T-helper 2 cell treated with Interferon-gamma antibody and Interleukin-4, amounts not matched to agents 5 μg/mL and 100 μg/mL, for 36 hours (primary cell): Measurements from ENCODE around the gene ADCY7.

Experiments used
- DNase-seq: peaks from one replicate; pipeline ENCODE4 v3.0.0; 2021; ENCODE audit warnings: low spot score
- H3K27ac Mint-ChIP-seq: one replicate; pipeline ENCODE4 v1.8.0; 2021; ENCODE audit warnings: mild to moderate bottlenecking, mixed read lengths
- H3K27me3 Mint-ChIP-seq: one replicate; pipeline ENCODE4 v1.8.0; 2021; ENCODE audit warnings: low read depth, mixed read lengths
- H3K36me3 Mint-ChIP-seq: one replicate; pipeline ENCODE4 v1.8.0; 2021; ENCODE audit warnings: low read depth, mixed read lengths
- H3K4me1 Mint-ChIP-seq: one replicate; pipeline ENCODE4 v1.8.0; 2021; ENCODE audit warnings: low read depth, mixed read lengths
- H3K4me3 Mint-ChIP-seq: one replicate; pipeline ENCODE4 v1.8.0; 2022; ENCODE audit warnings: mild to moderate bottlenecking, moderate library complexity, mixed read lengths
- H3K9me3 Mint-ChIP-seq: one replicate; pipeline ENCODE4 v1.8.0; 2021; ENCODE audit warnings: mixed read lengths

The ADCY7 gene

DNA sequence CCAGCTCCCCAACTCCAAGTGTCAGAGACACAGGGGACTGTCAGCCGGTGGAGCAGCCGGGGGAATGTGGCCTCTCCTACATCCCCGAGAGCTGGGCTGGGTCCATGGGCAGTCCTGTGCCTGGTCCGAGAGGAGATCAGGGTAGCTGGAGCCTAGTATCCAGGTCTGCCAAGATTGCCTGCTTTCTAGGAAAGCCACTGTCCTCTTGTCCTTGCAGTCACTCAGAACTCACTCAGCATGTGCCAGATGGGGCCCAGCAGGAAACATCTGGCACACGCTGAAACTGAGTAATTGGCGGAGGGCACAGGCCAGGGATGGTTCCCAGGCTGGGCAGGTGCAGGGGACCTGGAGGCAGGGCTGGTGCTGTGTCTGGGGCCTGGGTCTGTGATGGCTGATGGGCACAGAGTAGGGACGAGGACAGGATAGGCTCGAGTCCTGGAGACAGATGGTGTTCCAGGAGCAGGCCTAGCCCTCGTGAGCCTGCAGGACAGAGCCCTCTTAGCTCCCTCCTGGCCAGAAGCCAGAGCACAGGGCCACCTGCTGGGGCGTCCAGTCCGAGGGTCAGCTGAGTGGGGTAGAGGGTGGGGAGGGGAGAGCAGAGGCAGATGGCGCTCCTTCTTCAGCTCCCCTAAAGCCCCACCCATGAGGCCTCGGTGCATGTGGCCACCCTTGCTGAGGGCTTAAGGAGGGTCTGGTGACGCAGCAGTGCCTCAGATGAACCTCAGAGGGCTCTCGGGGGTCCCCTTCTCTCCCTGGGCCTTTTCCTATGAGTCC is 31.1 kb downstream of the ADCY7 start:
- Mint-ChIP-seq H3K27me3 (no peaks in the 10 kb centered on the region), H3K4me3 (no peak overlapping the region), H3K36me3 (peaks cover 39% of the 10 kb centered on the region), H3K9me3 (no peaks in the 10 kb centered on the region), H3K4me1 (peaks cover 1% of the 10 kb centered on the region), H3K27ac (no peak overlapping the region)
- DNase-seq, result no peak

DNA sequence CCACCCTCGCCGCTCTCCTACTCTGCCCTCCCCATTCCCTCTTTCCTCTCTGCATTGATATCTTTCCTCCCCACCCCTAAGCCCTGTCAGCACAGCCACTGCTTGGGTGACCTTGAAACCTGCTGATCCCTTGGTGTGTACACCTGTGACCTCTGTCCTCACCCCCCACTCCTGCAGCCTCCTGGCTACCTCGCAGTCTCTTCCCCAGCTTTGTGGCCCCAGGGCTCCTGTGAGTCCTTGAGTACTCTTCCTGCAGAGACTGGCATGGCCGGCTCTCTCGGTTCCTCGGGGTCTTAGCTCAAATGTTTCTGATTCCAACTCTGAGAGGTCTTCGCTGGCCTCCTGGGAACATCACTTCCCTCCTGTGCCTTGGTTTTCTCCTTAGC is 31.7 kb downstream of the ADCY7 start:
- peaks cover 38% of the 10 kb centered on the region for H3K36me3 Mint-ChIP-seq
- no peak for DNase-seq
- no peak overlapping the region for H3K4me3 Mint-ChIP-seq
- peaks cover 1% of the 10 kb centered on the region for H3K4me1 Mint-ChIP-seq
- H3K27me3 Mint-ChIP-seq, result no peaks in the 10 kb centered on the region
- no peak overlapping the region for H3K27ac Mint-ChIP-seq
- no peaks in the 10 kb centered on the region for H3K9me3 Mint-ChIP-seq

DNA sequence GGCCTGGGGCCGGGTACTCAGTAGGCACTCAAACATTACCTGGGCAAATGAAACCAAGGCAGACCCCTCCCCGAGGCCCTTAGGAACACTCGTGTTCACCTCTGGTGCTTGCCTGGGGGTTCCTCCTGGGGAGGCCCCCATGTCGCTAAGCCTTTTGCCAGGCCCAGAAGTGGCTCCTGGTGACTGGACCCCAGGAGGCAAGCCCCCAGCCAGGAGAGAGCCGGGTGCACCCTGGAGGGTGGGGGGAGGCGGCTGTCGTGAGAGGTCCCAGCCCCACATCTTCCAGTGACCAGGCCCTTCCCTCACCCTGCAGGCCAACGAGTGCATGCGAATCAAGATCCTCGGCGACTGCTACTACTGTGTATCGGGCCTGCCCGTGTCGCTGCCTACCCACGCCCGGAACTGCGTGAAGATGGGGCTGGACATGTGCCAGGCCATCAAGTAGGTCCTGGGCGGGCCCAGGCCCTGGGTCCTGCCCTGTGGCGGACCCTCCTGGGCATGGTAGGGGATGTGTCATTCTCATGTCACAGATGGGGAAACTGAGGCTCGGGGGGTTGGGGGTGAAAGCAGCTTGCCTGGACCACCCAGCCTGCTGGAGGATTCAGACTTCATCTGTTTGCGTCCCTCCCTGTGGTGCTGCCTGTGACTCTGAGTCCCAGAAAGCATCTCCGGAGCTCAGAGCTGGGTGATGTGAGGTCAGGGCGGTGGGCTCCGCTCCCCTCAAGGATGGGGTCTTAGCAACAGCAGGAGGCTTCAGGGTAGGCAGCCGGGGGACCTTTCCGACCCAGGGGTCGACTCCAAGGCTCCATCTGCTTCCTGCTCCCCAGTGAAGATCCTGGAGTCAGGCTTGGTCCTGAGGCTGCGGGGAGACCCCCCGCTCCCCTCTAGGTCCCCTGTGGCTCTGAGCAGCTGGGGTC is 32.5 kb downstream of the ADCY7 start:
- no peak for DNase-seq
- Mint-ChIP-seq H3K36me3 (peaks cover 36% of the 10 kb centered on the region), H3K27ac (no peak overlapping the region), H3K4me3 (no peak overlapping the region), H3K27me3 (no peaks in the 10 kb centered on the region), H3K9me3 (no peaks in the 10 kb centered on the region), H3K4me1 (peaks cover 1% of the 10 kb centered on the region)

DNA sequence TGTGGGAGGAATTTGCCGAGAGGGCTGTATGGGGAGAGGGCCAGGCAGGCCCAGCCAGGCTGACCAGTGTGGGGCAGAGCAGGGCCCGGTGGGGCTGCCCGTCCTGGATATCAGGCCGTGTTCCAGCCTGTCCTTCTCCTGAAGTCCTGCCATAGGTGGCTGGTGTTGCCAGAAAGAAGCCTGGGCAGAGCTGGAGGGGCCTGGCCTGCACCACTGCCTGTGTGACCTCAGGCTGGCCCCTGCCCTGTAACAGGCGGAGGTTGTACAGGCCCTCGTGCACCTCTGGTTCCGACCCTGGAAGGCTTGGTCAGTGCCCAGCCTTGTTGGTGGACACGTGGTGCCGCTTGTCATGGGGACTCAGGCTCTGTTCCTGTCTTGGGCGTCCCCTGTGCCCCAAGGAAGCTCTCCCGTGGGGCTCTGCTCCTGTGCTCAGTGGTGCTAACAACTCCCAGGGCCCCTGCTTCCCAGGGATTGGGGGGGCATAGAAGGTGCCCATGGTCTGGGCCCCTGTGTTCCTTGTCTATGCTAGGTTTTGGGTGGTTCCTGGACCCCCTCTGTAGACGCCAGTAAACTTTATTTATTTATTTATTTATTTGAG is 33.3 kb downstream of the ADCY7 start:
- peaks cover 33% of the 10 kb centered on the region for H3K36me3 Mint-ChIP-seq

DNA sequence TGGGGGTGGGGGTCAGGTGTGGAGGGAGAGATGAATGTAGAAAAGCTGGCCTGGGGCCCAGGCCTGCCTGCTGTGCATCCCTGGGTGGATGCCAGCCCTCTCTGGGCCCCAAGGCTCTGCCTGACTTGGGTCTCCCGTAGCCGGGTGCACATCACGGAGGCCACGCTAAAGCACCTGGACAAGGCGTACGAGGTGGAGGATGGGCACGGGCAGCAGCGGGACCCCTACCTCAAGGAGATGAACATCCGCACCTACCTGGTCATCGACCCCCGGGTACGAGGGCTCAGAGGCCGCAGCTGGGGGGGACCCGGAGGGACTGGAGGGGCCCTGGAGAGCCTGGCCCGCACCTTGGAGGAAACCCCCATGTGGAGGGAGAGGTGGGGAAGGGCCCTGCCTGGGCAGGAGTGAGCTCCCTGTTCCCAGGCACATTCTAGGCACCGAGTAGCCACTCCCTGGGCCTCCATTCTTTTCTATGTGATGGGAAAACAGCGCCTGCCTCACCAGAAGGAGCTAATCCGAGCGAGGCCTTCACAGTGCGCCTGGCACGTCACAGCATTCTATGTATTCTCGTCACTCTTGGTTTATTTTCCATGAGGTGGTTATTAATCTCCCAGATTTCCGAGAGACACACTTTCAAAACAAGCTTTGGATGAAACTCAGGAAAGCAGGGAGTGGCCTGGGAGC is 34.7 kb downstream of the ADCY7 start:
- Mint-ChIP-seq H3K4me3 (no peak overlapping the region), H3K27ac (no peak overlapping the region), H3K9me3 (no peaks in the 10 kb centered on the region), H3K4me1 (no peaks in the 10 kb centered on the region), H3K27me3 (no peaks in the 10 kb centered on the region), H3K36me3 (peaks cover 28% of the 10 kb centered on the region)
- DNase-seq, result no peak

More for the DNA sequence above, 33.3 kb downstream of the ADCY7 start:
- DNase-seq, result no peak
- Mint-ChIP-seq H3K27ac (no peak overlapping the region), H3K9me3 (no peaks in the 10 kb centered on the region), H3K27me3 (no peaks in the 10 kb centered on the region), H3K4me3 (no peak overlapping the region), H3K4me1 (no peaks in the 10 kb centered on the region)

DNA sequence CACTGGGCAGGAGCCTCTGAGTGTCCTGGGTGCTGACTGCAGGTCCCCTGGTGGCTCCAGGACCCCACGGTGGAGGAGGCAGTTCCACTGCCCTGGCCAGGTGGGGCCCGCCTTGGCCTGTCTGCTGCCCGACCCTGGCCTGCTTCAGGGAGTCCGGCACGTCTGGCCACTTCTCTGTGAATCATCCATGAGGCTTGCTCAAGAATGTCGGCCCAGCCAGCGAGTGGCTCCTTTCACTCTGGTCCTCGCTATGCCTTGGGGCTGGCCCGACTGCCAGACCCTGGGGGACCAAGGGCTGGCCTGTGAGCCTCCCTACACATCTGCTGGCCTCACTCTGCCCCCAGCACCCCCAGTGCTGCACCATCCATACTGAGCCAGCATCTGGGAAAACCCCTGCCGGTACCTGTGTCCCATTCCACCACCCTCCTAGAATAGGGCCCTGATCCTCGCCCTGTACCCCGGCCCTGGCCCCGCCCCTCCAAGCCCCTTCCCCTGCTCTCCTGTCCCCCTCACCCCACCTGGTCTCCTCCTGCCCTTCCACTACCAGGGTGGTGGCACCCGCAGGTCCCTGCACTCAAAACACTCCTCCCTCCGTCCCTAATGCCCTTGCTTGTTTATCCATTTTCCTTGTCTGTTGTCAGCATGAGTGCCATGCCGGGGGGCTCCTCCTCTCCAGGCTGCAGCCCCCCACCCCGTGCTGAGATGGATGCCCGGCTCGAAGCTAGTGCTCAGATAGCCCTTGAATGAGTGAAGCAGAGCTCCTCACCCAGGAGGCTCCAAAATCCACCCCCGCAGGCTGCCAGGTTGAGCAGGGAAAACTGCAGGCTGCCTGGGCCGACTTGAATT is 35.5 kb downstream of the ADCY7 start:
- Mint-ChIP-seq H3K9me3 (no peaks in the 10 kb centered on the region), H3K4me1 (no peaks in the 10 kb centered on the region), H3K27me3 (no peaks in the 10 kb centered on the region), H3K4me3 (no peak overlapping the region), H3K27ac (no peak overlapping the region), H3K36me3 (peaks cover 30% of the 10 kb centered on the region)
- DNase-seq, result no peak

DNA sequence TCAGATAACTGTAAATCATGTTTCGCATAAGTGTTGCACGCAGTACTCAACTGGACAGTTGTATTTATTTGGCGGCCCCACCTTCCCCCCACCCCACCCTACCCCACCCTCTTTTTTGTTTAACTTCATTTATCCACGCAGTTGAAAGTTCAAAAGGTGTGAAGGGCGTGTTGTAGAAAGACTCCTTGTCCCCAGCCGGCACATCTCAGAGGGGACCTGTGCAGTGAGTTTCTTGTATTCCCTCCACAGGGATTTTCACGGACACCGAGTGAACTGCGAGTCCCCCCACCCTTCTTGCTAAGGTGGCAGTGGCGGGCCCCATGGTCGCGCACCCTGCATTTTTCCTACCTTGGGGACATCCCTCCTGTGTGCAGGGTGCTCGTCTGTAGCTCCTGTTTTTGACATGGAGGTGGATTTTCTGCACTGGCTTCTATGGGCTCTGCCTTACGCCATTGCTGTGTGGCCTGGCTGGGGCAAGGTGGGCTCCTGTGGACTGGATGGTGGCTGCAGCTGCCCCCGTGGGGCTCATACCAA is 36.2 kb downstream of the ADCY7 start:
- Mint-ChIP-seq H3K36me3 (peaks cover 36% of the 10 kb centered on the region), H3K4me3 (no peak overlapping the region), H3K4me1 (no peaks in the 10 kb centered on the region), H3K27me3 (no peaks in the 10 kb centered on the region), H3K27ac (no peak overlapping the region), H3K9me3 (no peaks in the 10 kb centered on the region)
- no peak for DNase-seq

DNA sequence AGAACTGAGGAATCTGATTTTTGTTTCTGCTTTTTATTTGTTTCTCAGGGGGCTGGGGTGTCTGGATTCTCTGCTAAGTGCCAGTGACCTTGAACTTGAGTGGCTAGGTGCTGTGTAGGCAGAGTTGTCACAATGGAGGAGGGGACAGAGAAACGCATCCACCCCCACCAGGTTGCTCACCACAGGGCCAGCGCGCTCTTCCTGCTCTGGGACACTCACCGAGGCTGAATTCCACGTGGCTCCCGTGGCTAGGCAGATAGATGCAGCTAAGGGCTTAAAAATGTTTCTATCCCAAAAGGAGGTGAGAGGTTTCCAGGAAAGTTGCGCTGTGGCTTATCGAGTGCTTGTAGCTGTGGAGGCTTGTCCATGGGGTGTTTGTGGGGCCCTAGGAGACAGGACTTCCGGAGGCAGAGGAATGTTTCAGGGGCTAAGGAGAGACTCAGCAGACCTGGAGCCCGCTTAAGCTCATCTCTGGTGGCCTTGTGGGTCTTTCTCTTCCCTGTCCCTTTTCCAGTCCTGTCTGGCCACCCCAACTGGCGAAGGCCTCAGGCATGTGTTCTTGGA is 36.8 kb downstream of the ADCY7 start:
- Mint-ChIP-seq H3K27ac (no peak overlapping the region), H3K36me3 (peaks cover 33% of the 10 kb centered on the region)
- DNase-seq, result no peak

DNA sequence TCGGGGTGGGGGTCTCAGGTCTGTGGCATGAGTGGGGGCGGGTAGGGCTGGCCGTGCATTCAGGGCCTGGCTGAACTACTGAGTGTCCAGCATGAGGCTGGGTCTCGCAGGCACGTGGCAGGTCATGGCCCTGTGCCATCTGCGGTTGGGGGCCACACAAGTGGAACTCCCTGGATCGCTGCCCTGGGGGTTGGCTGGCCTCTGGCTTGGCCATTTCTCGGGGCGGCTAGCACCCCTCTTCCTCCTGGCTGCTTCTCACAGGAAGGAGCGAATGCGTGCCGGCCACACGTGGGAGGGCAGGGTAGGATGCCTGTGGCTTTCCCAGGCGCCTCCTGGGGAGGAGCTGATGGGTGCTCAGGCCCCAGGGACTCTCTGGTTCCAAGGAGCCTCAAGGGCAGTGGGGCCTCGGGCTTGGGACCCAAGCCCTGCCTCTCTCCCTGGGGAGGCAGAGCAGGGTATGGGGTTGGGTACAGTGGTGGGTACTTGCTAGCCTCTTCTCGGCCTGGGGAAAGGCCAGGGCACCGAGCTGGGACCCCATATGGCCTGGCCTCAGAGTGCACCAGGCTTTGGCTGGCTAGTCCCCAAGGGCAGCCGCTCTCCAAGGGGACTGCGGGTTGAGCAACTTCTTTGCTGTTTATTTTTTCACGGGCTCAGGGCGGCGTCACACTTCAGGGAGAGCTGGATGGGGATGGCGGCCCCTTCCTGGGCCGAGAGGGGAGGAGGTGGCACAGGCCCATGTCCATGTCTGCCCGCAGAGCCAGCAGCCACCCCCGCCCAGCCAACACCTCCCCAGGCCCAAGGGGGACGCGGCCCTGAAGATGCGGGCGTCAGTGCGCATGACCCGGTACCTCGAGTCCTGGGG is 37.5 kb downstream of the ADCY7 start:
- DNase-seq, result no peak
- H3K9me3 Mint-ChIP-seq, result no peaks in the 10 kb centered on the region
- H3K4me1 Mint-ChIP-seq, result no peaks in the 10 kb centered on the region
- H3K27ac Mint-ChIP-seq, result no peak overlapping the region
- H3K27me3 Mint-ChIP-seq, result no peaks in the 10 kb centered on the region
- H3K36me3 Mint-ChIP-seq, result peaks cover 30% of the 10 kb centered on the region
- no peak overlapping the region for H3K4me3 Mint-ChIP-seq

More for the DNA sequence above, 36.8 kb downstream of the ADCY7 start:
- Mint-ChIP-seq H3K4me3 (no peak overlapping the region), H3K9me3 (no peaks in the 10 kb centered on the region), H3K4me1 (no peaks in the 10 kb centered on the region), H3K27me3 (no peaks in the 10 kb centered on the region)

DNA sequence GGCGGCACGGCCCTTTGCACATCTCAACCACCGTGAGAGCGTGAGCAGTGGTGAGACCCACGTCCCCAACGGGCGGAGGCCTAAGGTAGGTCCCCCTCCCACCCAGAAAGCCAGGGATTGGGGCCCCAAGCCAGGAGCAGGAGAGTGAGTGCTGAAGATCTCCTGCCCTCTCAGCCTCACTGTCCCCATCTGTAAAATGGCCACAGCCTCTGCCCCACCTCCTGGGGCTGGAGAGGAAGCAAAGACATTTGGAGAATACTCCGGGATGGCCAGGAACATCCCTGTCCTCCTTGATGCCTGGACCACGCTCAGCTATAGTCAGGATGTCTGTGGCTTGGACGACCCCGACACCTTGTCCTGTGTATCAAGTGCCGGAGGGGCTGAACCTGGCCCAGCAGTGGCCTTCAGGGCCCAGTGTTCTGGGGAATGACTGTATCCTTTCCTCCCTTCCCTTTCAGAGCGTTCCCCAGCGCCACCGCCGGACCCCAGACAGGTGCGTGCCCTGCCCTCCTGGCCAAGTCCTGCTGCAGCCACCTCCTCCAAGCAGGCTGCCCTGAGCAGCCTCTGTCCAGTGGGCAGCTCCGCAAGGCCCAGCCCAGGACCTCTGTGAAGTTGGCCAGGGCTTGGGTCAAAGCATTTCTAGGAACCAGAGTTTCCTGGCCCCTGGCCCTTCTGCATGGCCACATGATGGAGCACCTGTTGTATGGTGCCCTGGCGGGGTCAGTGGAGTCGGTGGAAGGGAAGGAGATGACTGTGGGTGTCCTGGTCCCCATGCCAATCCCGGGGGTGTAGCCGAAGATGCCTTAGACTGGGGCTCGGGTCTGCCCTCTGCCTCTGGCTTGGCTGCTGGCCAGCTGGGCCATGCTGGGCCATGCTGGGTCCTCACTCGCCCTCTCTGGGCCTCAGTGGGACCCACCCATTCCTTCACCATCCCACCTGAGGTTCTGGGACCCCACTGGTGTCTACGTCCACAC is 38.4 kb downstream of the ADCY7 start:
- Mint-ChIP-seq H3K27me3 (no peaks in the 10 kb centered on the region), H3K4me1 (no peaks in the 10 kb centered on the region), H3K36me3 (peaks cover 30% of the 10 kb centered on the region), H3K27ac (no peak overlapping the region), H3K9me3 (no peaks in the 10 kb centered on the region), H3K4me3 (no peak overlapping the region)
- no peak for DNase-seq

DNA sequence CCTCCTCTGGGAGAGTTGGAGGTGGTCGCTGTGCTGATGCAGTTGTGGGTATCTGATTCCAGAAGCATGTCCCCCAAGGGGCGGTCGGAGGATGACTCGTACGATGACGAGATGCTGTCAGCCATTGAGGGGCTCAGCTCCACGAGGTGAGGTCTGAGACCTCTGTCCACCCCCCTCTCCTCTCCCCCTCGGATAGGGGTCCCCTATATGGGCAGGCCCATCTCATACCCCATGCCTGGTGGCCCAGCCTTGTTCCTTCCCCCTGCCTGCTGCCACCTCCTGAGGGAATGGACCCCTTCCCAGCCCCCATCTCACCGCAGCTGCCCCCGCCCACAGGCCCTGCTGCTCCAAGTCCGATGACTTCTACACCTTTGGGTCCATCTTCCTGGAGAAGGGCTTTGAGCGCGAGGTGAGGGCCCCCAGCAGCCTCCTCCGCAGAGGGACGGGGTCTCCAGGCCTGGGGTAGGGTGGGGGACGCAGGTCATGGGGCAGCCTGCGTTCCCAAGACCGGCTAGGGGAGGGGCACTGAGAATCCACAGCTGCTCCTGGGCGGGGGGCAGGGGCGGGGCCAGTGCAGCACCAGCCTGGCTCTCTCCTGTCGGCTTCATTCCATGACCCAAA is 39.2 kb downstream of the ADCY7 start:
- Mint-ChIP-seq H3K27me3 (no peaks in the 10 kb centered on the region), H3K27ac (no peak overlapping the region), H3K36me3 (peaks cover 34% of the 10 kb centered on the region), H3K4me3 (no peak overlapping the region), H3K4me1 (no peaks in the 10 kb centered on the region), H3K9me3 (no peaks in the 10 kb centered on the region)
- no peak for DNase-seq
